HG02981 (cell line): ENCODE data around the gene SLX1A.
"Not testable (repeated sequence)": the region's sequence is repeated elsewhere in the genome, so short reads cannot be mapped to it uniquely, and the experiment has no call there.

Source experiments
- ATAC-seq: cut with Tn5 transposase; IDR thresholded peaks from one replicate; pipeline ENCODE4 v1.9.1; 2021; ENCODE audit warnings: mild to moderate bottlenecking, moderate library complexity; ENCODE audit not compliant: unreplicated experiment

SLX1A gene

DNA sequence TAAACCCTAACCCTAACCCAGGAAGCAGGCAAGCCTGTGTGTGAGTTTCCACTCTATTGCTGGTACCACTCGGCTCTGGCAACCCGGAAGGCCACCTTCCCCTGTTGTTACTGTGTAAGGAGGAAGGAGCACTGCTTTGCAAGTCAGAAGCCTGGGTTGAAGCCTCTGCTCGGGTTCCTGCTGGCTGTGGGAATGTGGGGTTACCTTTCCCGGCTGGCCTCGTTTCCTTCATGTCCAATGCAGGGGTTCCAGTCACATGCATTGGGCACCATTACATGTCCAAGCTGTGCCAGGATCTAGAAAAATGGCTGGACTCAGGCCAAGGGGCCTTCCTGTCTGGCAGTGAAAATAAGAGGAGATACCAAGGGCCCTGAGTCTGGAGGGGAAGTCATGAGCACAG, 23.4 kb downstream of the SLX1A start:
- ATAC-seq, result not testable (repeated sequence)
